NCI-H2196 (cell line): ENCODE data around the gene BCKDK.

Source experiments
- DNase-seq: peaks from one replicate; lab custom pipeline; 2025; ENCODE audit not compliant: unreplicated experiment; lab: John Stamatoyannopoulos, UW

Gene BCKDK

GRCh38 chr16:31080035-31080629 is 28.1 kb upstream of the BCKDK start:
- DNase-seq: no peak

DNA sequence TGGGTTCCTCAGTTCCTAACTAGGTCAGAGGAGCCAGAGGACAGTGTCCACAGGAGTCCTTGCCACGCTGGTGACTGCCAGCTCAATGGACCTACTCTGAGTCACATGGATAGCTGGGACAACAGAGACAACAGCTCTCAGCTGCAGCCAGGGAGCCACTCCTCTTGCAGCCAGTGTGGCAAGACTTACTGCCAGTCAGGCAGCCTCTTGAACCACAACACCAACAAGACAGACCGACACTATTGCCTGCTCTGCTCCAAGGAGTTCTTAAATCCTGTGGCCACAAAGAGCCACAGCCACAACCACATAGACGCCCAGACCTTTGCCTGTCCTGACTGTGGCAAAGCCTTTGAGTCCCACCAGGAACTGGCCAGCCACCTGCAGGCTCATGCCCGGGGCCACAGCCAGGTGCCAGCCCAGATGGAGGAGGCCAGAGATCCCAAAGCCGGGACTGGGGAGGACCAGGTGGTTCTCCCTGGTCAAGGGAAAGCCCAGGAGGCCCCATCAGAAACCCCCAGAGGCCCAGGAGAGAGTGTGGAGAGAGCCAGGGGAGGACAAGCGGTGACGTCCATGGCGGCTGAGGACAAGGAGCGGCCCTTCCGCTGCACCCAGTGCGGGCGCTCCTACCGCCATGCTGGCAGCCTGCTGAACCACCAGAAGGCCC is 27.3 kb upstream of the BCKDK start:
- DNase-seq: no peak

DNA sequence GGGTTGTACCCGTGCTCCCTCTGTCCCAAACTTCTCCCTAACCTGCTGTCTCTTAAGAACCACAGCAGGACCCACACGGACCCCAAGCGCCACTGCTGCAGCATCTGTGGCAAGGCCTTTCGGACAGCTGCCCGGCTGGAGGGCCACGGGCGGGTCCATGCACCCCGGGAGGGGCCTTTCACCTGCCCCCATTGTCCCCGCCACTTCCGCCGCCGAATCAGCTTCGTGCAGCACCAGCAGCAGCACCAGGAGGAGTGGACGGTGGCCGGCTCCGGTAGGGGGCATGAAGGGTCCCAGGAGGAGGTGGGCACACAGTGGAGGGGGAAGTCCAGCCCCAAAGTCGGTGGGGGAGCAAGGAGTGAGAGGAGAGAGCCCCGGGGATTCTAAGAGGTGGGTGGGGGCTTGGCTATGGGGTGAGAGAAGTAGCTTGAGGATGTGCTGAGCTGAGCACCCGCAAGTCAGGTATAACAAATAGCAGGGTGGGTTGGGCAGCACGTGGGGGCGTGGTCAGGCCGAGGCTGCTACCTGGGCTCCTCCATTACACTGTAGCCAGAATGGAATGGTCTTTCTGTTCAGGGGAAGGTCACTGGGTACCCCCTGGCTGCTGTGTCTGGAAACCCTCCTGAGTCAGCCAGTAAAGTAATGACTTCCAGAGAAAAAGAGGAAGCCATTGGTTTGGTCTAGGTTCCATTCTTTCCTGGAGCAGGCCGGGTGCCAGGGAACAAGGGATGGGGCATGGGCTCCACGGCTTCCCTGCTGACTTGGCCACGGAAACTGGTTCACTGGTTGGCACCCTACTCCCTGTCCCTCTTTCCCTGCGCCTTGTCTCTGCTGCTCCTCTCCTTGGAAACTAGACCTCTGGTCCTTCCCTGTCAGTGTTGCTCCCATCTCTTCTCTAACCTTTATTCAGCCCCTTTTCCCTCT is 26.5 kb upstream of the BCKDK start:
- DNase-seq: no peak

- no peak for DNase-seq
Measured at GRCh38 chr16:31082368-31083045, 25.7 kb upstream of the BCKDK start.

DNA sequence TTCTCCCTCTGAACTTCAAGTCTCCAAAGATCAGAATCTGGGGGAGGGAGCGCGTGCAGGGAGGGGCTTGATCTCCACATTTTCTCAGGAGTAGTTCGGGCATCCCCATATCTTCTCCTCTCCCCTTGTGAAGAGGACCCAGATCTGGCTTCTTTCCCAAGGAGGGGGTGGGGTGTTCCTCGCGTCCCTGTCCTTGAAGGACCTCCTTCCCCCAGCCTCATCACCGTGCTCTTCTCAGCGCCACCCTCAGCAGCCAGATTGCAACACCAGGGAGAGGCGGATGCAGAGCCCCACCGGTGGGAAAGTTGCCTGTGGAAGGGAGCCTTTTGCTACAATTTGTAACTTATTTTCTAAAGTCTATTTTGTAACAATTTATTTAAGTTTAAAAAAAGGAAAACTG is 25.1 kb upstream of the BCKDK start:
- no peak for DNase-seq

GRCh38 chr16:31083556-31083955 is 24.6 kb upstream of the BCKDK start:
- no peak for DNase-seq

GRCh38 chr16:31083981-31084380 is 24.2 kb upstream of the BCKDK start:
- no peak for DNase-seq

DNA sequence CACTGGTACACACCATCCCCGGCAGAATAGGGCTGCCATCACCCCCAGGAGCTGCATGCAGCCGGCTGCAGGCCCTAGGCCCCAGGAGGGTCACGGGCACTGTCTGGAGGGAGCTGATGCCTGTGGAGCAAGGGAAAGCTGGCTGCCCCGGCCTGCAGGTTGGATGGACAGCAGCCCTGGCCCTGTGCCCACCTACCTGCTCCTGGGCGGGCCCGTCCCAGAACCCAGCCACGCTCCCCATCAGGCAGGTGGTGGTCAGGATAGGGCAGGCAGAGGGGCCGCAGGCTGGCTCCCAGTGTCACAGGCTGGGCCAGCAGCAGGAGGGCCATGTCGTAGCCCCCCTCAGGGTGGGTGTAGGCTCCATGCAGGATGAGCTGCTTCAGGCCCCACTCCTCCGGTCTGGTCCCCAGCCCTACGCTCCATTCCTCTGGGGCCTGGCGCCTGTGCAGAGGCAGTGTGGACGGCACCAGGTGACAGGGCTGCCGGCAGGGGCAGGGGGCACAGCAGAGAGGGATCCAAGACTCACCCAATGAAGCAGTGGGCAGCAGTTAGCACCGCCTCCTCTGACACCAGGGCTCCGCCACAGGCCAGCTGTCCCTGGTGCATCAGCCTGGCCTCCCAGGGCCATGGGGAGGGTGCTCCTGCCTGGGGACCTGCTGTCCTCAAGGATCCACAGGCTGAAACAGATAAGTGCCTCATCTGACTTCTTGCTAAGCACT is 23.4 kb upstream of the BCKDK start:
- no peak for DNase-seq

DNA sequence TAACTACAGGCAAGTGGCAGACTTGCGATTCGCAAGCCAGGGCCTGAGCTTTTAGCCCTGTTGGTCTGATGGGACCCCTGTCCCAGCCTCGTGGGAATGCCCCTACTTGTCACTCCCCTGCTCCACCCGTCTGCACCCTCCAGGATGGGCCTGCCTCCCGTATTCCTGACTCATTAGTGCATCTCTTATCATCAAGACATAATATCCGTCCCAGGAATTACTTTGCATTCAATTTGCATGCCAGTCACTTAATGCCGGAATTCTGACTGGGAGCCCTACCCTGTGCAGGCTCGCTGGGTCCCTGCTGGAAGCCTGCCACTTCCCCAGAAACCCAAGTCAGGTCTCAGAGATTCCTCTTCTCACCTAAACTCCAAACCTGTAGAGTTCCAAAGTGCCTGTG is 22.8 kb upstream of the BCKDK start:
- DNase-seq: no peak

GRCh38 chr16:31085873-31086628 is 22.1 kb upstream of the BCKDK start:
- DNase-seq: no peak

DNA sequence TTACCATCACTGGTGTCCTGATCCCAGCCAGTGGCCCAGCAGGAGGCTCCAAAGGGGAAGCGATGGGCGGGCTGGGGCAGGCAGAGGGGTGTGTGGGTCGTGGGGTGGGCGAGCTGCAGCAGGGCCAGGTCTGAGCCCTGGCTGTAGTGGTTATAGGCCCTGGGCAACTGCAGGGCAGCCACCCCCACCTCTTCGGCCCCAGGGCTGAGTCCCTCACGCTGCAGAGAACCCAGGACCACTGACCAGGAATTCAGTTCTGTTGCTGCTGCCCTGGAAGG is 21.6 kb upstream of the BCKDK start:
- DNase-seq: no peak

GRCh38 chr16:31087481-31087880 is 20.7 kb upstream of the BCKDK start:
- DNase-seq: no peak

DNA sequence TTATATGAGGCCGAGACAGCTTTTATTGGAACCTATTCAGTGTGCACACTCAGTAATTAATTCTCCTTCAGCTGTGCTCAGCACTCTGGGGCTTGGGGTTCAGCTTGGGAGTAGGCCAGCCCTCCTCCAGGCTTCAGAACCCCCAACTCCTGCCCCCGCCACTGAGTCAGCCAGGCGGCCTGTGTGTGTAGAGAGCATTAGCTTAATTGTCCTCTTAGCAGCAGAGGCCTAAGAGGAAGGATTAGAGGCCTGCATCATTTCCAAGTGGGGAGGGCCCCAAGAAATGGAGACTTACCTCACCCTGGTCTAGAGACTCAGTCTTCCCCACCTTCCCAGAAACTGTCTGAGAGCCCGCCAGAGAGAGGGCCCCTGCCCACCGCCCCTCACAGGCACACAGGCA is 20.2 kb upstream of the BCKDK start:
- no peak for DNase-seq

- no peak for DNase-seq
Measured at GRCh38 chr16:31088459-31089183, 19.6 kb upstream of the BCKDK start, which contains the start of gene PRSS53. Gene PRSS53, minus strand, starts transcription at chr16:31088943. Its CDS starts 134 bp downstream, at chr16:31088809.

- DNase-seq: no peak
Measured at GRCh38 chr16:31089199-31089598, 19.0 kb upstream of the BCKDK start.

DNA sequence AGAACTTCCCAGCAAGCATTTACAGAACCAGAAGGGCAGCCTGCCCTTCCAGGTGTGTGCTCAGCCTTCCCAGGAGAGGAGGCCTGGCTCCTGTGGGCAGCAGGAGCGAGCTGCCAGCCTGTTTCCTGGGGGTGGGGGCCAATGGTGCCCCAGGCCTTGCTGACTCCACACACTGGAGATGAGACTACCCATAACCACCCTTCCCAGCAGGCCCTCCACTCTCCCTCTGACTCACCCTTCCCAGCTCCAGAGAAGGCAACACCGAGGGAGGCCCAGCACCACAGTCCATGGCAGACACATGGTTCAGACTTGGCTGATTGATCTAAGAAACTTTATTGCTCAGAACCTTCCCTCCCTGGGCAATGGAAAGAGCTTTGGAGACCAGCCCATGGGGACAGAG is 17.6 kb upstream of the BCKDK start:
- no peak for DNase-seq

- no peak for DNase-seq
Measured at GRCh38 chr16:31092330-31092729, 15.9 kb upstream of the BCKDK start.

- peak; percentile 52 for DNase-seq
Measured at GRCh38 chr16:31093132-31093703, 15.0 kb upstream of the BCKDK start.

DNA sequence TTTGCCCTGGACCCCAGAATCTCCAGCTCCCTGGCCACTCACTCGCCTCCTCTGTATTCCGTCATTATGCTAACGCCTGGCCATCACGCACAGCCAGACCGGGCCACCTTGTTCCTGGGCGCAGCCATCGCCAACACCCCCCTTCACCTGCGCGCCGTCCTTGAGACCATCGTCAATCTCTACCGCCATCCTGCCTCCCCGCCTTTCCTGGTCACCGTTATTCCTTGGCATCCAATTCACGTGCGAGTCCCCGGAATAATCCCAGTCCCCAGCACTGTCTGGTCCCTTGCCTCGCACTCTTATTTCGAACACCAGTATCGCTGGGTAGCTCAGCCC is 14.1 kb upstream of the BCKDK start:
- DNase-seq: no peak
